HG03460 (cell line): Measurements from ENCODE around the gene ATAD2B.

Experiments
- ATAC-seq: cut with Tn5 transposase; IDR thresholded peaks from one replicate; pipeline ENCODE4 v1.9.1; 2021; ENCODE audit not compliant: unreplicated experiment

The ATAD2B gene

DNA sequence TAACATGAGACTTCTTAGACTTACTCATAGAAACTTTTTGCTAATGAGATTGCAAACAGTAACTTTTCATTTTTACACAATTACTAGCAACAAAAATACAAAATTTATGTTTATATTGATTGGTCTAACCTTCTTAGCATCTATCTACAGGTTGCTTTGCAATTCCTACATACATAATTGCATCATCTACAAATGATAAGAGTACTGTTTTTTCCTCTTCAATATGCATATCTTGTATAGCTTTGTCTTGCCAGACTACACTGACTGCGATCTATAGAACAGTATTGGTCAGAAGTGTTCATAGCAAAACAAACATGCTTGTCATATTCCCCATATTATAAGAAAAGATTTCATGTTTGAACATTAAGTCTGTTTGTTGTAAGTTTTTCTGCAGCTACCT is 87.9 kb downstream of the ATAD2B start:
- ATAC-seq: no peak

DNA sequence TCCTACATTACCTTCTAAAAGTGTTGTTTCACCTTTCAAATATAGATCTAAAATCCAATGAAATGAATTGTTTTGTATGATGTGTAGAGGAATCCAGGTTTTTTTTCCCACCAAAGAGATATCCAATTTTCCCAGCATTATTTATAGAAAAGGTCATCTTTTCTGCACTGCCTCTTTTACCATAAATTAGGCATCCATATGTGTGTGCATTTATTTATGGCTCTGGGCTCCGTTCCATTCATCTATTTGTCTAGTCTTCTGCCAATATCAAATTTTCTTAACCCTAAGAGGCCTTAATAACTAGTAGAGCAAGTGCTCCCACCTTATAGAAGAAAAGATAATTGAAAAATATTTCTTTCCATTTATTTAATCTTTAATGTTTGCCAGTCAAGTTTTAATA is 88.3 kb downstream of the ATAD2B start:
- ATAC-seq: no peak

DNA sequence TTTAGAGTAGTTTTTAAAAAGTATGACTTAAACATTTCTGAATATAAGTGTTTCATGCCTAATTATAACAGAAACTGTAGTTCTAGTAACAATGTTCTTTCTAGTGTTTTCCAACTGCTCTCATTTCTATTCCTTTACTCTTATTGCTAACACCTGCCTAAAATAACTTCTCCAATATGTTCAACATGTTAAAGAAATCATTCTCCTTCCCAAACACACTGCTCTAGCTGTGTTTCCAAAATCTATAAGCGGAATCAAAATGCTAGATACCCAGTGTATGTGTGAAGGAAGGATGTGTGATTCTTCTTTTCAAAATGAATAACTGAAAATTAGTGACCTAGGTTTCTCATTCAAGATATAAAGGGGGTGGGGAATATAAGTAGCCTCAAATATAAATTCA is 89.1 kb downstream of the ATAD2B start:
- no peak for ATAC-seq

DNA sequence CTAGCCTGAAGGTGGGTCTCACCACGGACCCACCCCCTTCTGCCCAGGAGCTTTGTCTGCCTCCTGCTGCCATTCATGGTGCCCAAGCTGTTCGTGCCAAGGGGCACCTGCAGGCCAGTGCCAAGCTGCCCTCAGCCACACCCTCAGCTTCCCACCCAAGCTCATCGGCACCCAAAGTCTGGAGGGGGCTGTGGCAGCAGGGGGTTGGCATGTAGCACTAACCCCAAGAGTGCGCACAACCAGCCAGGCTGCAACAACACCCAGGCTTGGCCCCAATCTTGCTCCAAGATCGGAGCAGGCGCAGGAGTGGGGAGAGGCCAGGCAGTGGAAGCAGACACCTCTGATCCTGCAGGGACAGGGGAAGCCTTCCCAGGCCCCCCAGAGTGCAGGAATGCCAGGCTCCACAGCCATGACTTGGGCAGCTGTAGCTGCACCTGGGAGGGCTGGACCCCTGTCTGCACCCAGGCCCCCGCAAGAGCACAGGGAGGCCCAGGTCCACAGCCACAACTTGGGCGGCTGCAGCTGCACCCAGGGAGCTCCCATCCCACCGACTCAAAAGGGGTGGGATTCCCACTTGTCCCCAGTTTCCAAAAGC is 89.9 kb downstream of the ATAD2B start:
- no peak for ATAC-seq

DNA sequence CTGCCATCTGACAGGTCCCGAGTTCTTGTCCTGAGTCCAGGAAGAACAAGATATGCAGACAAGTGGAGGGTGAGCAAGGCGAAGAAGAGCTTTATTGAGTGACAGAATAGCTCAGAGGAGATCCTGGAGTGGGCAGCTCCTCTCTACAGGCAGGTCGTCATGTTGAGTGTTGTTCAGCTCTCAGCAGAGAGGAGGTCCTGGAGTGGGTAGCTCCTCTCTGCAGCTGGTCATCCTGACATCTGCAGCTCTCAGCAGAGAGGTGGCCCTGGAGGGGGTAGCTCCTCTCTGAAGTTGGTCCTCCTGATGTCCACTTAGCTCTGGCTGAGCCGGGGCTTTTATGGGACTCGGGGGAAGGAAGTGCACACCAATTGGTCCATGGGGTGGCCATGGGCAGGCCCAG is 90.4 kb downstream of the ATAD2B start:
- ATAC-seq: no peak

DNA sequence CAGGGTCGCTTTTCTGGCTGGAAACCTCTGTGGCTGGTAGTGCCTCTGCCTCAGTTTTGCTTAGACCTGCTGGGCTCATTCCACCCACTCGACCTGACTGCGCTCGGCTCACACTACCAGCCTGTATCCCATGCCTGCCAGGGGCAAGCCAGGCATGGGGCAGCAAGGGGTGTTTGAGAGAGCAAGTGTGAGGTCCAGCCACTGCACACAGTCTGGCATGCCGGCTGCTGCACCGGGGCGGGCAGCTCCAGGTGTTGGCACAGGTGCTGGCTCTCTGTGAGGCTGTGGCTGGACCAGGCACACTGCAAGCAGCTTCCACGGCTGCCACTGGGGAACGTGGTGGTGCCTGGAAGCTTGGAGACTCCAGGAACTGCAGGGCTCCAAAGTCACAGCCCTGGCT is 90.9 kb downstream of the ATAD2B start:
- ATAC-seq: no peak

DNA sequence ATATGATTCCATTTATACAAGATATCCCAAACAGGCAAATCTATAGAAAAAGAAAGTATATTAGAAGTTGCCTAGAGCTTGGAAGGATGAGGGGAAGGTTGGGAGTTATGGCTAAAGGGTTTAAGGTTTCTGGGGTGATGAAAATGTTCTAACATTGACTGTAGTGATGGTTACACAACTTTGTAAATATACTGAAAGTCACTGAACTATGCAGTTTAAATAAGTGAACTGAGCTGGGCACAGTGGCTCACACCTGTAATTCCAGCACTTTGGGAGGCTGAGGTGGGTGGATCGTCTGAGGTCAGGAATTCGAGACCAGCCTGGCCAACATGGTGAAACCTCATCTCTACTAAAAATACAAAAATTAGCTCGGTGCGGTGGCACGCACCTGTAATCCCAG is 91.5 kb downstream of the ATAD2B start:
- no peak for ATAC-seq

DNA sequence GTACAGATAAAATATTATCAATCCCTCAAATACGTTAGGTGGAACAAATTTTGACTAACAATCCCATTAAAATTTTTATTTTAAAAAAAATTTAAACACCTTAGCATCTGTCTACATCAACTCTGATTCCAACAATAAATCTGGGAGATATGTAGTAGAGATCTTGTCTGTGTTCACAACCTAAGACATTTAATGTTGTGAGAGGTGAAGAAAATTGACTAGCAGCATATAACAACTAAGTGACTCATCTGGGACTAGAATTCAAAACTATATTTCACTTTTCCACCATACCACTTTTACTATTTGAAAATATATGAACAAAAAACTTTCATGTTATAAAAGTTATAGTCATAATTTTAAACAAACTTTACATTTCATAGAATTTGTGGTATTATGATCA is 97.9 kb downstream of the ATAD2B start:
- no peak for ATAC-seq

DNA sequence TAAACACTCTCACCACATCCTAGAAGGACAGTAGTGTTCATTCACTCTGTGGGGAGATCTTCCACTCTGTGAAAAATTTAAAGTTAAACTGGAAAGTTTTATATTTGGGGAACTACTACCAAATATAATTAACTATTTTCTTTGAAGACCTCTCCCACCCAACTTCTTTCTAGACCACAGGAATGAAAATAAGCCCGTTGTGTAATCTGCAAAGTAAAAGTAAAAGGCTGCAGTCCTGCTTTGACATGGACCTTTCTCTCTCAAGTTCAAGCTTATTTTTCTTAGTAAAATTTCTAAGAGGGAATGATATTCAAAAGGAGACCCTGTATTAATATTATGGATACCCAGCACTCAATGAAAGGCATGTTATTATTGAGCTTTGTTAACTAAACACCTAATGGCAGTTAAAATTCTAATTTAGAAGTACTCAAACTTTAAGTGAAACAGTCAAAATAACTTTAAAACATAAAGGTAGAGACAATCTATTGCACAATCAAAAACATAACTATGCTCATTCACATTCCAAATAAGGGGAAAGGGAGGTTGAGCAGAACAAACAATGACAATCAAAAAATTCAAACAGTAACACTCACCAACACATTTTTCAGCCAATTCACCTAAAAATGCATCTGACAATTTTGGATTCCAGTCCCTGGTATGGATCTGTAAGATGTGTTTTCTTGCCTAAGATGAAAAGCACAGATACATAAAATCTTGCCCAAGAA is 98.5 kb downstream of the ATAD2B start:
- ATAC-seq: no peak

DNA sequence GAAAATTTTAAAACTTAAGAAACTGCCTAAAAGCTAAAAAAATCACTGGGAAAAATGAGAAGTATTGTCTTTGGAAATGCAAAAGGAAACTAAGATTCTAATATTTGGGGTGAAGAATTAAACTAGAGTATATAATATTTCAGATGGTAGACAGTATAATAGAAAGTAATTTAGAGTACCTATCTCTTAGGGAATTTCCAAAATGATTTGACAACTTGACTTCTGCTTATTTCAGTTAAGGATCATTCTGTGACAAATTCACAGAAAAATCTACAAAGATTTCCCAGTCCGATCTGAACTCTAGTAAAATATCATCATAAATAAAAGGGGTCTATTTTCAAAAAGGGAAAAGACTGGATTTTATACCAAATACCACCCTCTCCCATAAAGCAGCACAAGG is 99.6 kb downstream of the ATAD2B start:
- no peak for ATAC-seq

DNA sequence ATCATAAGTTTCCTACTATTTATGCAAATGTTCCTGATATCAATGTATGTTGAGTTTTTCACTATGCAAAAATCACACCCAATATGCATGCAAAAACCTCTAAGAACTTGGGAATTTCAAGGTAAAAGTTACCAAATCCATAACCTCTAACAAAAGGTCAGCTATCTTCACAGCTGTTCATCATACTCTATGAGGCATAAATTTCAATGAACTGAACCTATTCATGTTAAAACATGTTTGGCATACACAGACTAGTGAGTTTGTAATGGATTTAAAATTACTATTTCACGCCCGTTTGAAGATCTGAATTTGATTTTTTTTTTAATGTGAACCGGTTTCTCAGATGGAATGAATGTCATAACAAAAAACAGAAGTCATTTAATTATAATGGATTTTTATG is 100.2 kb downstream of the ATAD2B start:
- ATAC-seq: no peak

DNA sequence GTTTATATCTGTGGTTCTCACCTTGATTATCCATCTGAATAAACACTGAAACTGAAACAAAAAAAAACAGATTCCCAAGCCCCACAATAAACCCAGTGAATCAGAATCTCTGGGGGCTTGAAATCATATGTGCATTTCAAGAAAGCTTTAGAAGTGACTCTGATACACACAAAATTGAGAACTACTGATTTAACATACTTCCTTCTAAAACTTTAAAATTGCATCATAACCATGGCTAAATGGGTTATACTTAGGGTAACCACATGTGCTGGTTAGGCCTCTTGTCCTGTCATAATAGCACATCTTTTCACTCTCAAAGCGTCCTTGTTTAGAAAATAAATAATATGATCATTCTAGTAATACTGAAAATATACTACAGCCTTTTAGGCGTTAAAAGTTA is 100.9 kb downstream of the ATAD2B start:
- no peak for ATAC-seq

DNA sequence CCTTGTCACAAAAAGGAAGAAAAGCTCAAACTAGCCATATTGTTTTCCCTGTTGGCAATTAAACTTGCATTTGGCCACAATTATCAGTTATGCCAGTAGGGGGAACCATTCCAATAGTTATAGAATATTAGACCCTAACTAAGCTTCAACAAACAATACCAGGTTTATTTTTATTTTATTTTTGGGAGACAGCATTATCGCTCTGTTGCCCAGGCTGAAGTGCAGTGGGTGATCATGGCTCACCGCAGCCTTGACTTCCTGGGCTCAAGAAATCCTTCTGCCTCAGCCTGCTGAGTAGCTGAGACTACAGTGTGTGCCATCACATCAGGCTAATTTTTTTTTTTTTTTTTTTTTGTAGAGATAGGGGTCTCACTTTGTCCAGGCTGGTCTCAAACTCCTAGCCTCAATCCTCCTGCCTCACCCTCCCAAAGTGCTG is 102.1 kb downstream of the ATAD2B start:
- ATAC-seq: no peak

DNA sequence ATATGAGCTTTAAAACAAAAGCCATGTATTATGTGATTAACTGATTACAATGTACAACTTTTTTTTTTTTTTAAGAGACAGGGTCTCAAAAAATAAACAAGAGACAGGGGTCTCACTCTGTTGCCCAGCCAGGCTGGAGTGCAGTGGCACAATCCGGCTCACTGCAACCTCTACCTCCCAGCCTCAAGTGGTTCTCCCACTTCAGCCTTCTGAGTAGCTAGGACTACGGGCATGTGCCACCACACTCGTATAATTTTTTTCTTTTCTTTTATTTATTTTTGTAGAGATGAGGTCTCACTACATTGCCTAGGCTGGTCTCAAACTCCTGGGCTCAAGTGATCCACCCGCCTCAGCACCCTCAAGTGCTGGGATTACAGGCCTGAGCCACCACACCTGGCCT is 103.1 kb downstream of the ATAD2B start:
- no peak for ATAC-seq

DNA sequence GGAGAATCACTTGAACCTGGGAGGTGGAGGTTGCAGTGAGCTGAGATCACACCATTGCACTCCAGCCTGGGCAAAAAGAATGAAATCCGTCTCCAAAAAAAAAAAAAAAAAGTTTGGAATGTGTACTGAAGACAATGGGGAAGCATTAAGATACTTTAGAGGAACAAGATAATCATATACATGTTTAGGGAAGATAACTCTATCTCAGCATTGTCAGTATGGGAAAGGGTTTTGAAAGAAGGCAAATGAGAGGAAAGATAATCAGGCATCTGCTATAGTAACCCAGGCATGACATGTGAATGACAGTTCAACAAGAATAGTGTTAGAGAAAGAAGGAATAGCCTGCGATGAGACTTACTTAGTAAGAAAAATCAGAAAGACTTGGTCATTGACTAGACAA is 112.0 kb downstream of the ATAD2B start:
- no peak for ATAC-seq

DNA sequence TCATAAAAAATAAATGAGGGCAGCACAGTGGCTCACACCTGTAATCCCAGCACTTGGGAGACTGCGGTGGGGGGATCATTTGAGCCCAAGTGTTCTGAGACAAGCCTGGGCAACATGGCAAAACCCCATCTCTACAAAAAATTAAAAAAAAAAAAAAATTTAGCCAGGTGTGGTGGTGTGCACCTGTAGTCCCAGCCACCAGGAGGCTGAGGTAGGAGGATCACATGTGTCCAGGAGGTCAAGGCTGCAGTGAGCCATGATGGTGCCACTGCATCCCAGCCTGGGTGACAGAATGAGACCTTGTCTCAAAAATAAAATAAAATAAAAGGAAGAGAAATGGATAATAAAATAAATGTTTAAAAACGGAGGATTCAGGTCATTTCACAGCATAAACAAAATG is 113.5 kb downstream of the ATAD2B start:
- no peak for ATAC-seq

DNA sequence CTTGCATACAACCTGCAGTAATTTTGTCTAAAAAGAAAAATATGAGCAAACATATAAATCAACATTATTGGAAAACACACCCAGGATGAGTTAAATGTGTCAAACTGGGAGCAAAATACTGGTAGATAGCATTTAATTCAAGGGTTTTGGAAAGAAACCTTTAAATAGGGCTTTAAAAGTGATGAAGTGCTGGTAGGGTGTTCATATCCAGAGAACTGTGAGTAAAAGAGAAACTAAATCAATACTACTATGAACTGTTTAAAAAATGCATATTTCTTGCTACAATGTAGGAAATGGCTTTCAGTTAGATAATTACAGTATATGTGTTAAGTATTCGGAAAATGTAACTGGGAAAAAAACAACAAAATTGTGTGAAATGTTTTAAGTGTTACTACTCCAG is 117.8 kb downstream of the ATAD2B start:
- ATAC-seq: no peak

DNA sequence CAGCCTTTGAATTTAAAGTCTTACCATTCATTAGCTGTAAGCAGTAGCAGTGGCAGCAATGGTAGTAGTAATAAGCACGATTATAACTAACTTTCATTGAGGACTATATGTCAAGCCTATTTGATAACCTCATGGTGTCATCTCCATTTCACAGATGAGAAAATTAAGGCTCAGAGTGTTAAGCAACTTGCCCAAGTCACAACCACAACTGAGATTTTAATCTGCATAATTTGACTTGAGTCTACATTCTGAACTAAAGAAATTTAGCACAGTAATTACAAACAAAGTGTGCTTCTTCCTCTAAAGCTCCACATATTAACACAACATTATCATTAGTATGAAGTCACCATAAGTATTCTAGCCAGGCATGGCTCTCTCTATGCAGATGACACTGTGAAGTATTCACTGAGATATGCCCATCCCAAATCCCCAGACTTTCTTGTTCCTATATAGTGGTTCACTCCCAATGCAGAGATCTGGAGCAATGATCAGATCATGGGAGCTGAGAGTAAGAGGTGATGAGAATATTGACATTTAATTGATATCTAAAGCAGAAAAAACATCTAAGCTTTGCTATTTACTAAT is 120.2 kb downstream of the ATAD2B start:
- no peak for ATAC-seq

DNA sequence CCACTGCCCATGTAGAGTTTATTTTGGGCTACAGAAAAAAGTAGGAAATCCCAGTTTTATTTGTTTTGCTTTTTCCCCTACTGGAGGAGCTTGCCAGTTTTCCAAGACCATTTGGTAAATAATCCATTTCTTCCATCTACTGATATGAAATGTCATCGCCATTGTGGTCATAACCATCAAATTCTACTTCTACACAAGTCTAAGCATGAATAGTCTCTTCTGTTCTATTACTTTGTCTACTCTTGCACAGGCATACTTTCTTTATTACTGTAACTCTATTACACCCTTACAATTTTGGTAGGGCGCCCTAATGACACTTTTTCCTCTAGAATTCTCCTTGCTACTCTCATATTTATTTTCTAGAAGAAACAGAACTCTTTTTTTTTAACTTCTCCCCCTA is 120.7 kb downstream of the ATAD2B start:
- ATAC-seq: no peak

DNA sequence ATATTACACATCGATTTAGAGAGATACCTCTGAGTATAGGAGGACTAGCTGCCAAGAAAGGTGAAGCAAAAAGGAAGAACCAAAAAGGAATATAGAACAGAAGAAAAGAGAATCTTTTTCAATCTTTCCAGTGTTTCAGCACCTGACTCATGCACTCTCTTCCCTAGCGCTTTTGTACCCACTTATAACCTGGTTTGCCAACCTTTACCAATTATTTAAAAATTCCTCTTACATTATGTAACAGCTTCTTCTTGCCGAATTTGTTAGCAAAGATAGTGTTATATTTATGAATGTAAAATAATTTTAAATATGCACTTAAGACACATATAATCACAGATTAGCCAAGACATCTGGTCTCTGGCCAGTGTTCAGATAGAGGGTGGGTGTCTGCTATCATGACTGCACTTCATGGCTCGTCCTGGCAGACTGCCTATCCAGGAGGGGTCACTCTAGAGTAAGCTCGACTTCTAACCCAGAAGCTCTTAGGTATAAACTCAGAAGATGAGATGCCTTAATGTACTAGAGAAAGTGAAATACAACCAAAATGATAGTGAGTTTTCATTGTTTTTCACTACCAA is 122.9 kb downstream of the ATAD2B start:
- ATAC-seq: no peak

DNA sequence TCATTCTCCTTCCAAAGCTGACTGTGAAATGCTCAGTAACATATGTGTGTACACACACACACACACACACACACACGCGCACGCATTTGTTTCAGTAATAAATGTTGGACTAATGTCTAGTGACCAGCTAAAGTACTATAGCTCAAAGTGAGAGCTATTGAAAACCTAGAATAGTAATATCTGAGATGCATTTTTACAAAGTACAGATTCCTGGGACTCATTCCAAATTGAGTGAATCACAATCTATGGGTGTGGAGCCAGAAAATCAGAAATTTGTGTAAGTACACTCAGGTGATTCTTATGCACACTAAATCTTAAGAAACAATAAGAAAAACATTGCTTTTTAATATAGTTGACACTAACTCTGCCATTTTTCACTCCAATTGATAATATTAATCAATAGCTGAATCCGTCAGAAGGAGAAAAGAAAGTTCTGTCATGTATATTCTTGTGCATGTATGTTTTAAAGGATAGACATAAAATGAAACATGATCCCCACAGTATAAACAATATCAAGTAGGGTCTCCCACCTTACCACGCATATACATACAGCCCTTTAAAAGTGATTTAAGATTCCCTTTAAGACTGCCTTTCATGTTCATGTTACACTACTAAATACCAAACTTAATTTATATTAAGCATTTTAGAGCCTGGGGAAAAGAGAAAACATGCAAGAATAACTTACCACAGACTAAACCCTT is 123.5 kb downstream of the ATAD2B start:
- ATAC-seq: no peak

DNA sequence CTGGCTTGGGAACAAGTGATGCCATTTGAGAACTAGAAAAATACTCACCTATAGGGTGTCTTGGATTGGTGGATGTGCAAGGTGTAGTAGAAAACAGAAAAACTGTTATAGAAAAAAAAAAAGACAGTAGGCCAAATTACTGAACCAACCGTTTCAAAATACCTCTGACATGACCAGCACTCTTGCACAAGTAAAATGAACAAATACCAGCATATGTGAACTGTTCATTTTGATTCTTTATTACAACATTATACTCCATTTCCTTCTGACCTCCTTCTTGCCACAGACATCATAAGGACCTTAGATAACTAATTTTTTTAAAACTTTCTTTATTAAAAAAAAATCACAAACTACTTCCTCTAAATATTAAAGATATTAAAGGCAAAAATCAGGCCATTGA is 125.5 kb downstream of the ATAD2B start:
- no peak for ATAC-seq
